Motor neuron (in vitro differentiated cells): ENCODE measurements around the gene RNASEL. TPM values are rescaled to one million over a fixed set of nuclear protein-coding genes. Genes with fewer than 3 reads are reported as not detected.

ENCODE experiments used
- ATAC-seq, 8 experiments: fragments of 200-7000 bp; cut with Tn5 transposase; replicated peaks in 6 of 8; 2 replicates each; pipeline ENCODE4 v1.8.0; 2021; ENCODE audit warnings: mild to moderate bottlenecking in 8 of 8, moderate library complexity in 8 of 8
- H3K27ac ChIP-seq, 2 donors: fragments of 250-450 bp; sonication (Bioruptor Pico); 2 replicates each; pipeline ENCODE4 v1.9.0; 2021; ENCODE audit warnings: antibody characterized with exemption in 2 of 2, mild to moderate bottlenecking in 2 of 2, moderate library complexity in 1 of 2
- H3K4me1 ChIP-seq, 2 donors: fragments of 250-450 bp; sonication (Bioruptor Pico); replicated peaks in 1 of 2; 2 replicates each; pipeline ENCODE4 v1.6.1; 2021; ENCODE audit warnings: antibody characterized with exemption in 2 of 2, mild to moderate bottlenecking in 2 of 2, moderate library complexity in 1 of 2
- H3K4me3 ChIP-seq, 5 donors: fragments of 250-450 bp; sonication (Bioruptor Pico); 2 replicates each; pipeline ENCODE4 v1.9.0; 2021; ENCODE audit warnings: antibody characterized with exemption in 5 of 5, mild to moderate bottlenecking in 5 of 5, moderate library complexity in 4 of 5
- WGBS, 10 experiments: fragments of 450-650 bp; shearing (Covaris generic); methylation state at CpG; one replicate each; pipeline ENCODE4 v1.0.0; 2022; 5-methylcytosine and 5-hydroxymethylcytosine counted together
- in situ Hi-C, 9 experiments: fragments of 400-800 bp; cut with MboI; loops; one replicate each; pipeline ENCODE4 v1.15.0; 2021; ENCODE audit warnings: low sequenced_read_pairs in 9 of 9, low pct_unique_long_range_greater_than_20kb in 2 of 9; ENCODE audit not compliant: unreplicated experiment in 9 of 9
- total RNA-seq, 8 experiments: library from RNA; unstranded; fragments of 300-600 nt; gene quantifications; 2 replicates each; pipeline versions ENCODE4 v1.2.3 to v1.2.4, GENCODE V29; 2022

The RNASEL gene
- total RNA-seq, 8 experiments from 2014 or later: 2.5 to 7.9 (median 4.8) TPM

GRCh38 chr1:182589520-182589919, 464 bp upstream of the RNASEL start:
- WGBS, 10 experiments: 29 to 100% (median 86%) methylated on average over 1 to 3 of the region's 3 CpGs; no CpG with 5 or more reads in 5 of the 10 experiments
- peak in 1 of 8 experiments; percentile 15 for ATAC-seq
- Histone ChIP-seq H3K4me3 (no peak overlapping the region), H3K27ac (no peak overlapping the region), H3K4me1 (peaks cover 3 to 10% of the 10 kb centered on the region in 2 donors)
- in situ Hi-C loops: loop anchor here in 3 of 9 experiments (25.0 kb wide), 1 partner anchor 502 kb away; no protein-coding TSS in a partner anchor

GRCh38 chr1:182587666-182588499, 1.2 kb downstream of the RNASEL start:
- in situ Hi-C loops: loop anchor here in 3 of 9 experiments (25.0 kb wide), 1 partner anchor 501 kb away; no protein-coding TSS in a partner anchor
- no peak overlapping the region for H3K27ac ChIP-seq
- peak overlapping the region in 2 of 5 donors; percentile 36 to 38 for H3K4me3 ChIP-seq
- ATAC-seq: no peak
- 36 to 98% (median 88%) methylated on average over 1 to 4 of the region's 4 CpGs for WGBS, 10 experiments
- peaks cover 3 to 10% of the 10 kb centered on the region in 2 donors for H3K4me1 ChIP-seq

- WGBS, 10 experiments: 0 to 8% (median 0%) methylated on average over 1 of the region's 1 CpG
- no peak overlapping the region for H3K4me3 ChIP-seq
- peaks cover 3 to 10% of the 10 kb centered on the region in 2 donors for H3K4me1 ChIP-seq
- in situ Hi-C loops: loop anchor here in 3 of 9 experiments (25.0 kb wide), 1 partner anchor 500 kb away; no protein-coding TSS in a partner anchor
- no peak overlapping the region for H3K27ac ChIP-seq
- no peak for ATAC-seq
These were observed 2.0 kb downstream of the RNASEL start for GRCh38 chr1:182587093-182587492.

GRCh38 chr1:182586380-182586779, 2.7 kb downstream of the RNASEL start:
- in situ Hi-C loops: loop anchor here in 3 of 9 experiments (25.0 kb wide), 1 partner anchor 499 kb away; no protein-coding TSS in a partner anchor

GRCh38 chr1:182584746-182585145, 4.3 kb downstream of the RNASEL start:
- no peak for ATAC-seq
- in situ Hi-C loops: loop anchor here in 3 of 9 experiments (25.0 kb wide), 1 partner anchor 497 kb away; no protein-coding TSS in a partner anchor
- H3K4me3 ChIP-seq: no peak overlapping the region
- peaks cover 3 to 10% of the 10 kb centered on the region in 2 donors for H3K4me1 ChIP-seq
- H3K27ac ChIP-seq: no peak overlapping the region
- 82 to 92% (median 89%) methylated on average over 2 to 4 of the region's 4 CpGs; no CpG with 5 or more reads in 3 of the 10 experiments for WGBS, 10 experiments

More at GRCh38 chr1:182586380-182586779, 2.7 kb downstream of the RNASEL start:
- WGBS, 10 experiments: 58 to 100% (median 82%) methylated on average over 2 to 11 of the region's 11 CpGs
- H3K27ac ChIP-seq: no peak overlapping the region
- ATAC-seq: peak in 1 of 8 experiments; percentile 34
- peaks cover 3 to 10% of the 10 kb centered on the region in 2 donors for H3K4me1 ChIP-seq
- H3K4me3 ChIP-seq: no peak overlapping the region

- in situ Hi-C loops: loop anchor here in 3 of 9 experiments (25.0 kb wide), 1 partner anchor 493 kb away; no protein-coding TSS in a partner anchor
- WGBS, 10 experiments: 17 to 100% (median 45%) methylated on average over 1 of the region's 2 CpGs; no CpG with 5 or more reads in 4 of the 10 experiments
- ATAC-seq: no peak
- Histone ChIP-seq H3K27ac (no peak overlapping the region), H3K4me1 (no peaks in the 10 kb centered on the region), H3K4me3 (no peak overlapping the region)
These were observed 8.3 kb downstream of the RNASEL start for GRCh38 chr1:182580736-182581135.

GRCh38 chr1:182575540-182576149, 13.4 kb downstream of the RNASEL start:
- H3K27ac ChIP-seq: no peak overlapping the region
- H3K4me3 ChIP-seq: no peak overlapping the region
- WGBS, 10 experiments: 0 to 100% (median 88%) methylated on average over 1 to 3 of the region's 3 CpGs; no CpG with 5 or more reads in 1 of the 10 experiments
- ATAC-seq: peak in 2 of 8 experiments; percentile 73 to 94
- in situ Hi-C loops: loop anchor here in 3 of 9 experiments (25.0 kb wide), 1 partner anchor 488 kb away; no protein-coding TSS in a partner anchor
- no peaks in the 10 kb centered on the region for H3K4me1 ChIP-seq

GRCh38 chr1:182574156-182574555, 14.9 kb downstream of the RNASEL start:
- H3K27ac ChIP-seq: no peak overlapping the region
- no peak overlapping the region for H3K4me3 ChIP-seq
- H3K4me1 ChIP-seq: no peaks in the 10 kb centered on the region
- ATAC-seq: no peak
- 40 to 100% (median 90%) methylated on average over 1 to 4 of the region's 4 CpGs; no CpG with 5 or more reads in 2 of the 10 experiments for WGBS, 10 experiments
- in situ Hi-C loops: no loop called here

- Histone ChIP-seq H3K4me3 (no peak overlapping the region), H3K4me1 (no peaks in the 10 kb centered on the region), H3K27ac (no peak overlapping the region)
- in situ Hi-C loops: no loop called here
- WGBS, 10 experiments: 75 to 100% (median 93%) methylated on average over 2 of the region's 2 CpGs; no CpG with 5 or more reads in 3 of the 10 experiments
- no peak for ATAC-seq
These were observed 18.5 kb downstream of the RNASEL start for GRCh38 chr1:182570611-182570970.

GRCh38 chr1:182569939-182570610, 19.0 kb downstream of the RNASEL start:
- in situ Hi-C loops: no loop called here

GRCh38 chr1:182568647-182569284, 20.3 kb downstream of the RNASEL start:
- H3K4me1 ChIP-seq: no peaks in the 10 kb centered on the region
- no peak for ATAC-seq
- 42 to 98% (median 76%) methylated on average over 1 to 3 of the region's 3 CpGs; no CpG with 5 or more reads in 1 of the 10 experiments for WGBS, 10 experiments
- no peak overlapping the region for H3K4me3 ChIP-seq
- in situ Hi-C loops: no loop called here
- no peak overlapping the region for H3K27ac ChIP-seq

More at GRCh38 chr1:182569939-182570610, 19.0 kb downstream of the RNASEL start:
- Histone ChIP-seq H3K4me3 (no peak overlapping the region), H3K4me1 (no peaks in the 10 kb centered on the region), H3K27ac (no peak overlapping the region)
- WGBS, 10 experiments: 84 to 100% (median 96%) methylated on average over 1 to 6 of the region's 6 CpGs; no CpG with 5 or more reads in 3 of the 10 experiments
- no peak for ATAC-seq

- no peak for ATAC-seq
These were observed 21.4 kb downstream of the RNASEL start for GRCh38 chr1:182567629-182568028.

More at GRCh38 chr1:182567629-182568028, 21.4 kb downstream of the RNASEL start:
- Histone ChIP-seq H3K4me3 (no peak overlapping the region), H3K4me1 (no peaks in the 10 kb centered on the region), H3K27ac (no peak overlapping the region)
- WGBS, 10 experiments: 74 to 100% (median 94%) methylated on average over 1 to 5 of the region's 5 CpGs; no CpG with 5 or more reads in 2 of the 10 experiments
- in situ Hi-C loops: no loop called here
